OCI-LY1 (cell line): ENCODE results near the gene GLI3.

Source experiments
- H2AFZ ChIP-seq: fragments of 200-600 bp; sonication (generic), shearing (Covaris generic); 2 replicates; pipeline ENCODE4 v1.6.0; 2014; ENCODE audit warnings: antibody characterized with exemption, mild to moderate bottlenecking, low read length
- H3F3A ChIP-seq: fragments of 200-600 bp; sonication (generic), shearing (Covaris generic); 2 replicates; pipeline ENCODE4 v1.6.0; 2014; ENCODE audit warnings: mild to moderate bottlenecking, antibody characterized with exemption, low read length, moderate library complexity; ENCODE audit not compliant: insufficient read depth
- H3K27ac ChIP-seq: fragments of 200-600 bp; sonication (generic); 2 replicates; pipeline ENCODE4 v1.5.1; 2014; ENCODE audit warnings: low read length, mixed run types, mild to moderate bottlenecking, low read depth; ENCODE audit not compliant: poor library complexity, severe bottlenecking
- H3K27me3 ChIP-seq: fragments of 200-600 bp; sonication (generic); 2 replicates; pipeline ENCODE4 v1.6.0; 2014; ENCODE audit warnings: antibody characterized with exemption, mild to moderate bottlenecking, low read length, moderate library complexity; ENCODE audit not compliant: insufficient read depth
- H3K36me3 ChIP-seq: fragments of 200-600 bp; sonication (generic); 2 replicates; pipeline ENCODE4 v1.6.1; 2014; ENCODE audit warnings: mild to moderate bottlenecking, antibody characterized with exemption, low read length, moderate library complexity, mixed read lengths; ENCODE audit not compliant: insufficient read depth
- H3K4me1 ChIP-seq: fragments of 200-600 bp; sonication (generic); 2 replicates; pipeline ENCODE4 v1.5.1; 2014; ENCODE audit warnings: mild to moderate bottlenecking, low read length, moderate library complexity; ENCODE audit not compliant: insufficient read depth, severe bottlenecking
- H3K4me2 ChIP-seq: fragments of 200-600 bp; sonication (generic), shearing (Covaris generic); 2 replicates; pipeline ENCODE4 v1.6.1; 2014; ENCODE audit warnings: low read length
- H3K4me3 ChIP-seq: fragments of 200-600 bp; sonication (generic); 2 replicates; pipeline ENCODE4 v1.5.1; 2014; ENCODE audit warnings: low read length, low read depth, mild to moderate bottlenecking, mixed read lengths; ENCODE audit not compliant: poor library complexity, severe bottlenecking
- H3K79me2 ChIP-seq: fragments of 200-600 bp; shearing (Covaris generic); 2 replicates; pipeline ENCODE4 v1.6.1; 2016; ENCODE audit warnings: mixed run types, low read length, mixed read lengths; ENCODE audit not compliant: insufficient read depth
- H3K9ac ChIP-seq: fragments of 200-600 bp; sonication (generic), shearing (Covaris generic); 2 replicates; pipeline ENCODE4 v1.6.1; 2014; ENCODE audit warnings: mild to moderate bottlenecking, low read length, mixed read lengths
- H3K9me2 ChIP-seq: fragments of 200-600 bp; sonication (generic), shearing (Covaris generic); 2 replicates; pipeline ENCODE4 v1.6.1; 2014; ENCODE audit warnings: low read depth, mild to moderate bottlenecking, low read length, mixed read lengths
- H3K9me3 ChIP-seq: fragments of 200-600 bp; shearing (Covaris generic); 2 replicates; pipeline ENCODE4 v1.6.1; 2014; ENCODE audit warnings: low read length, mixed read lengths
- H4K20me1 ChIP-seq: fragments of 200-600 bp; sonication (generic), shearing (Covaris generic); 2 replicates; pipeline ENCODE4 v1.6.0; 2016; ENCODE audit warnings: mild to moderate bottlenecking, low read length; ENCODE audit not compliant: insufficient read depth
- CTCF ChIP-seq: fragments of 200-600 bp; sonication (generic), shearing (Covaris generic); IDR thresholded peaks from 2 replicates; pipeline ENCODE4 v1.5.1; 2017; ENCODE audit warnings: mild to moderate bottlenecking, antibody characterized with exemption, low read length, moderate library complexity, mixed read lengths
- EZH2 ChIP-seq: fragments of 200-600 bp; sonication (generic), shearing (Covaris generic); IDR thresholded peaks from 2 replicates; pipeline ENCODE4 v1.8.0; 2017; ENCODE audit warnings: borderline replicate concordance, mixed run types, mild to moderate bottlenecking, antibody characterized with exemption, low read length, moderate library complexity, mixed read lengths

The GLI3 gene

GRCh38 chr7:42168512-42168911, 68.5 kb downstream of the GLI3 start:
- H3K36me3 ChIP-seq, result no peaks in the 10 kb centered on the region
- no peaks in the 10 kb centered on the region for H3K27me3 ChIP-seq
- no peaks in the 10 kb centered on the region for H3K79me2 ChIP-seq
- no peaks in the 10 kb centered on the region for H3K4me1 ChIP-seq
- H3K9me3 ChIP-seq, result no peaks in the 10 kb centered on the region
- TF ChIP-seq EZH2, result no peak
- TF ChIP-seq CTCF, result no peak
- H3K27ac ChIP-seq, result no peak overlapping the region
- no peaks in the 10 kb centered on the region for H3F3A ChIP-seq
- H3K4me3 ChIP-seq, result no peak overlapping the region
- no peak overlapping the region for H3K4me2 ChIP-seq
- no peaks in the 10 kb centered on the region for H3K9me2 ChIP-seq
- no peaks in the 10 kb centered on the region for H4K20me1 ChIP-seq
- no peak overlapping the region for H3K9ac ChIP-seq
- H2AFZ ChIP-seq, result no peak overlapping the region

- Histone ChIP-seq H3K27ac (no peak overlapping the region), H3K4me2 (no peak overlapping the region)
These were observed 69.3 kb downstream of the GLI3 start for GRCh38 chr7:42167631-42168236.

GRCh38 chr7:42167206-42167605, 69.8 kb downstream of the GLI3 start:
- H3K4me2 ChIP-seq, result no peak overlapping the region
- no peak overlapping the region for H3K27ac ChIP-seq
- H3F3A ChIP-seq, result no peaks in the 10 kb centered on the region
- TF ChIP-seq EZH2 (no peak), CTCF (no peak)
- H3K9me3 ChIP-seq, result no peaks in the 10 kb centered on the region
- H3K9ac ChIP-seq, result no peak overlapping the region
- no peak overlapping the region for H2AFZ ChIP-seq
- H3K27me3 ChIP-seq, result no peaks in the 10 kb centered on the region
- no peaks in the 10 kb centered on the region for H4K20me1 ChIP-seq
- no peaks in the 10 kb centered on the region for H3K36me3 ChIP-seq
- H3K9me2 ChIP-seq, result no peaks in the 10 kb centered on the region
- H3K4me3 ChIP-seq, result no peak overlapping the region
- H3K4me1 ChIP-seq, result no peaks in the 10 kb centered on the region
- H3K79me2 ChIP-seq, result no peaks in the 10 kb centered on the region

More at GRCh38 chr7:42167631-42168236, 69.3 kb downstream of the GLI3 start:
- Histone ChIP-seq H3K79me2 (no peaks in the 10 kb centered on the region), H3K27me3 (no peaks in the 10 kb centered on the region), H3K9me2 (no peaks in the 10 kb centered on the region), H3K4me1 (no peaks in the 10 kb centered on the region), H3F3A (no peaks in the 10 kb centered on the region), H3K36me3 (no peaks in the 10 kb centered on the region), H2AFZ (no peak overlapping the region), H3K9ac (no peak overlapping the region), H3K4me3 (no peak overlapping the region), H3K9me3 (no peaks in the 10 kb centered on the region), H4K20me1 (no peaks in the 10 kb centered on the region)
- TF ChIP-seq CTCF (no peak), EZH2 (no peak)
